Measurements from ENCODE around the gene PPT2.
A peak's percentile ranks its signal among the peaks of the same experiment; 100 is the strongest.

Gene PPT2

DNA sequence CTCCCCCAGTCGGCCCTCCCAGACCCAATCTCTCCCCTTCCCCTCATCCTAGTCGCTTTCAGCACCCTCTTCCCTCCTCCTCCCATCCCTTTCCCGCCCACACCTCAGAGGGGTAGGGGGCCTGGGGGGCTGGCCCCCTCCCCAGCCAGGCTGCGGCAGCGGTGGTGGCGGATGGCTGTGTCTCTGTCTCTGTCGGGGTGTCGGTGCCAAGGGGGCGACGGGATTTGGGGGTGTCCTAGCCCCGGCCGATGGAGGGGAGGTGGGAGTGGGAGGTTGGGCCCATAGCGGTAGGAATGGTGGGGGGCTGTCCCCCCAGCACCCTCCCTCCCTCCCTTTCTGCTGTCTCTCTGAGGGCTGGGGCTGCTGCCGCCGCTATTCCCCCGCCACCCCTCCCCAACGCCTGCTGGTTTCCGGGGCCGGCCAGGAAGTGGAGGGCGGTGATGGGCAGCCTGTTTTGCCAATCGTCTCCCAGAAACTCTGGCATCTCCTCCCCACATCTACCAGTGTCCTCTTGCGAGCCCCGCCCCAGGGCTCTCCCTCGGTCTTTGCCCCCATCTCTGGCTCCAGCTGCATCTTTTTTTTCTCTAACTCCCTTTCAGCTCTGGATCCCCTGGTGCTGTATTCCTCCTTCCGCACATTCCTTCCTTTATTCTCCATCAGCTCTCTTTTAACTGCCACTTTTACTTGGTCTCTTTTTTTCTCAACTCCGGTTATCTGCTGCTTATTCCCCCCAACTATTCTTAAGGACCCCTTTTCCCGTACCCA is 22.0 kb downstream of the PPT2 start, which contains the start of gene AGPAT1:
Gene AGPAT1 (minus strand): TSS at position 374 of the 765 bp plus-strand sequence. CDS start 4,588 bp downstream, outside the sequence.
- no peak for TF ChIP-seq CTCF (IDR thresholded peaks at IDR 0.05; ENCODE audit: control insufficient read depth, insufficient read depth, low read depth, low read length, missing control alignments)
- peak within 1 kb of the TSS; percentile 100 for H3K4me3 ChIP-seq (ENCODE audit: control insufficient read depth, low read depth, low read length)
- peak; percentile 93 for DNase-seq (ENCODE audit: low read depth)

- no peak for DNase-seq (ENCODE audit: low read depth)
- H3K4me3 ChIP-seq (ENCODE audit: control insufficient read depth, low read depth, low read length): peak overlapping the region; percentile 100
- no peak for TF ChIP-seq CTCF (IDR thresholded peaks at IDR 0.05; ENCODE audit: control insufficient read depth, insufficient read depth, low read depth, low read length, missing control alignments)
These were observed 22.7 kb downstream of the PPT2 start for GRCh38 chr6:32176476-32177182.

DNA sequence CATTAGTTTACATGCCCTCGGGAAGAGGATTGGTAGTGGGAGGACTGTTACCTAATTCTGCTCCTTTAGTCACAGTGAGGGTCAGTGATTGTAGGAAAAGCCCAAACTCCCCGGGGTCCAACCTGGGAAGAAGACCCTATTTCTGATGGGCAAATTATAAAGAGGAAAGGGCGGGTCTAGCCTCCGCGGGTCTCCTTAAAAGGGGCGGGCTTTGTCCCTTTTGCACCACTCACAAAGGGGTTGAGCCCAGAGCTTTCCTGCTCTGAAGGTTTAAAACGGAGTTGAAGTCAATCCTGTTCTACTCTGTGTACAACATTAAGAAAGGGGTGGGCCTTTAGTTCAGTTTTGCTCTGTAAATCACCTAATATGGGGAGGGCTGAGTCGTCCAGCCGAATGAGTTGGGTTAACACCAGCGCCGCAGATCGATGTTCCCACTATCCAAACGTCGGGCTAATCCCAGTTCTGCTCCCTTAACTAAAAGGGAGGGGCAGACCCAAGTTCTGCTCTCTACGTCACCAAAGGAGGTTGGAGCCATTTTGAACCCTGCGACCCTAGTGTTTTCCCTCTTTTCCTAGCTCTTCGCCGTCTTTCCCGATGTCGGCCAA is 23.3 kb downstream of the PPT2 start:
- peak overlapping the region; percentile 100 for H3K4me3 ChIP-seq (ENCODE audit: control insufficient read depth, low read depth, low read length)
- DNase-seq (ENCODE audit: low read depth): no peak
- TF ChIP-seq CTCF (IDR thresholded peaks at IDR 0.05; ENCODE audit: control insufficient read depth, insufficient read depth, low read depth, low read length, missing control alignments): no peak

DNA sequence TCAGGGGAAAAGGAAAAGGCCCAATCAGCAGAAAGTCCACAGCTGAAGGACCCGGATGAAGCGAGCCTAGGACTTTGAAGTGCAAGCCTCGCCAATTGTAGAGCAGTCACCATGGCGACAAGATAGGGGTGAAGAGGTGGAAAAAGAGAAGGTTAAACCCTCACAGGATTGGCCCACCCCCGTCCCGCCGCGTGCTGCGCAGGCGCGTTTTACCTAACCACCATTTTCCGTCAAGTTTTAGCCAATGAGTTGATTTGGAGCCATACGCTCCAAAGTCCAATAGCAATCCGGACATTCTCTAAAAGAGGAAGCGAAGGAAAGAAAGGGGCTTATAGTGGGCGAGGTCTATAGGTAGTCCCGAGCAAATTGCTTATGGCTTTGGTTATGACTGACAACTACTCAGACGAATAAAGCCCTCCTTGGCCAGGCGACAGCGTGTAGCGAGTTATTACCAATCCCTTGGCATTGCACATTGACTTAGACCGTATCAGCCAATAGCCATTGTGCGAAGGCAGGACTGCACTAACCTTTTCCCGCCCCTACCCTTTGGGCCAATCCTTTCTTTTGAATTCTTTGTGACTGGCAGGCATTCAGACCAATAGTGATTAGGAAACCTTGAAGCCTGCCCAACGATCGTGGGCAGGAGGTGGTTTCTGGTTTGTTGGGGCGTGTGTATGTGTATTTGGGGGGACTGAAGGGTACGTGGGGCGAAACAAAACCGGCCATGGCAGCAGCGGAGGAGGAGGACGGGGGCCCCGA is 24.0 kb downstream of the PPT2 start, which contains the start of gene RNF5:
Gene RNF5 (plus strand): TSS at position 618 of the 759 bp plus-strand sequence. CDS start 107 bp downstream, at position 725.
- peak; percentile 100 for DNase-seq (ENCODE audit: low read depth)
- TF ChIP-seq CTCF (IDR thresholded peaks at IDR 0.05; ENCODE audit: control insufficient read depth, insufficient read depth, low read depth, low read length, missing control alignments): no peak
- peak within 1 kb of the TSS; percentile 100 for H3K4me3 ChIP-seq (ENCODE audit: control insufficient read depth, low read depth, low read length)

DNA sequence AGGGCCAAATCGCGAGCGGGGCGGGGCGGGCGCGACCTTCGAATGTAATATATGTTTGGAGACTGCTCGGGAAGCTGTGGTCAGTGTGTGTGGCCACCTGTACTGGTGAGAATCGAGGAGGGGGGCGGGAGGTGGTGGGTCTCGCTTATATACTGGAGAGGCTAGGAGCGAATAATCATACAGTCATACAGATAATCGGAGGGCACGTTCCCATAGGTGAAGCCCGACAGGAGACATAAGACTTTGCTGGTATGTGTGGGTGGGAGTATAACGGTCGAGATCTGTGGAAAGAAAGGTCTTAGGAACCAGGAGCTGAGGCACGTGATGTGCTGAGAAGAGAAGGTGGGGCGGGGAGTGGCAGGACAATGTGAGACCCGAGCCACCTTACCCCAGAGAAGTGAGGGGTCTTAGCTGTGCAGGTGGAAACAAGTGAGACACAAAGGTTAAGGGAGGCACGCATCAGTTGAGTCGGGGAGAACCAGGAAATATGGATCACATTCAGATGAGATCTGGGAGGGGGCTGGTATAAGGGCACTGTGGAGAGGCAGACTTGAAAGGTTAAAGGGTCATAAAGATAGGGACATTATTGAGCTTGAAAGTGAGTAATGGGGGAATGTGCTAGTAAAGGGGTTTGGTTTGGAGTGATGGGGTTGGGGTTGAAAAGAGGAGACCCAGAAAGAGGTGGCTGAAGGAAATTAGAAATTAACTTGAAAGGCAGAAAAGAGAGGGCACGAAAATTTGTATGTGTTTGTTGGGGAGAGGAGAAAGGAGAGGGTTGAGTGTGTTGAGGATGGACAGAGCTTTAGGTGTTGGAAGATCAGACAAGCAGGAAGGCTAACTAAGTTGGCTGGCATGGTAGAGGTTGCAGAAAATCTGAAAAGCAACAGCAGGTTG is 24.9 kb downstream of the PPT2 start:
- peak overlapping the region; percentile 100 for H3K4me3 ChIP-seq (ENCODE audit: control insufficient read depth, low read depth, low read length)
- no peak for TF ChIP-seq CTCF (IDR thresholded peaks at IDR 0.05; ENCODE audit: control insufficient read depth, insufficient read depth, low read depth, low read length, missing control alignments)
- no peak for DNase-seq (ENCODE audit: low read depth)

All from AG09309 (cell line).